CD14-positive monocyte (primary cell): Measurements from ENCODE around the gene KRTCAP3. TPM values are rescaled to one million over a fixed set of nuclear protein-coding genes. Genes with fewer than 3 reads are reported as not detected.
A peak's percentile ranks its signal among the peaks of the same experiment; 100 is the strongest.

Experiments
- DNase-seq, 3 donors: peaks; one replicate each; pipeline ENCODE4 v3.0.0-alpha.2; 2011 to 2022
- H2AFZ ChIP-seq: 2 replicates; pipeline ENCODE4 v1.6.0; 2012; ENCODE audit warnings: mild to moderate bottlenecking, low read depth, low read length, inconsistent platforms; ENCODE audit not compliant: insufficient read depth, poor library complexity, severe bottlenecking
- H3K27ac ChIP-seq, 2 donors: 1 replicate in 1 of 2; 2 replicates in 1 of 2; pipeline ENCODE4 v1.5.1; 2012 to 2013; ENCODE audit warnings: low read length in 2 of 2, control low read depth in 1 of 2, inconsistent platforms in 1 of 2, low read depth in 1 of 2, mild to moderate bottlenecking in 1 of 2
- H3K27me3 ChIP-seq, 2 donors: one replicate each; pipeline versions ENCODE4 v1.6.0 to v1.6.1; 2011 to 2013; ENCODE audit warnings: low read length in 2 of 2; ENCODE audit not compliant: control insufficient read depth in 2 of 2, insufficient read depth in 2 of 2
- H3K36me3 ChIP-seq, 2 donors: replicated peaks in 1 of 2; 1 replicate in 1 of 2; 2 replicates in 1 of 2; pipeline versions ENCODE4 v1.5.1 to v1.6.1; 2012 to 2013; ENCODE audit warnings: low read length in 2 of 2, control low read depth in 1 of 2, inconsistent platforms in 1 of 2, mild to moderate bottlenecking in 1 of 2; ENCODE audit not compliant: insufficient read depth in 2 of 2, control insufficient read depth in 1 of 2
- H3K4me1 ChIP-seq, 2 donors: 1 replicate in 1 of 2; 2 replicates in 1 of 2; pipeline versions ENCODE4 v1.5.1 to v1.6.1; 2012 to 2013; ENCODE audit warnings: low read length in 2 of 2, control low read depth in 1 of 2, inconsistent platforms in 1 of 2, mild to moderate bottlenecking in 1 of 2, moderate library complexity in 1 of 2; ENCODE audit not compliant: insufficient read depth in 2 of 2, control insufficient read depth in 1 of 2
- H3K4me2 ChIP-seq: replicated peaks from 2 replicates; pipeline ENCODE3; 2012; ENCODE audit warnings: low read length, moderate library complexity, mild to moderate bottlenecking; ENCODE audit not compliant: poor library complexity, severe bottlenecking; ENCODE audit errors: extremely low read depth
- H3K4me3 ChIP-seq, 3 experiments: fragments of 200-600 bp in 1 of 3; sonication (generic) in 1 of 3; replicated peaks in 1 of 3; 1 replicate in 2 of 3; 2 replicates in 1 of 3; pipeline ENCODE4 v1.5.1; 2011 to 2013; ENCODE audit warnings: low read length in 3 of 3, mild to moderate bottlenecking in 3 of 3, control low read depth in 2 of 3, low read depth in 2 of 3, inconsistent platforms in 1 of 3, moderate library complexity in 1 of 3
- H3K79me2 ChIP-seq: 2 replicates; pipeline ENCODE4 v1.6.0; 2012; ENCODE audit warnings: mild to moderate bottlenecking, control low read depth, inconsistent platforms, low read length, moderate library complexity; ENCODE audit not compliant: insufficient read depth
- H3K9ac ChIP-seq: 2 replicates; pipeline ENCODE4 v1.6.0; 2017; ENCODE audit warnings: low read length, mild to moderate bottlenecking; ENCODE audit not compliant: insufficient read depth, poor library complexity, severe bottlenecking
- H3K9me3 ChIP-seq, 2 donors: replicated peaks in 1 of 2; 1 replicate in 1 of 2; 2 replicates in 1 of 2; pipeline versions ENCODE4 v1.5.1 to v1.6.1; 2012 to 2013; ENCODE audit warnings: low read length in 2 of 2, control low read depth in 1 of 2; ENCODE audit not compliant: control insufficient read depth in 1 of 2, insufficient read depth in 1 of 2
- H4K20me1 ChIP-seq: 2 replicates; pipeline ENCODE4 v1.6.0; 2012; ENCODE audit warnings: mild to moderate bottlenecking, low read length, control low read depth, moderate library complexity; ENCODE audit not compliant: insufficient read depth
- H3K27ac Mint-ChIP-seq, 7 donors: one replicate each; pipeline ENCODE4 v1.8.0; 2020; ENCODE audit warnings: mild to moderate bottlenecking in 7 of 7, mixed read lengths in 7 of 7, moderate library complexity in 6 of 7, inconsistent platforms in 2 of 7
- H3K27me3 Mint-ChIP-seq, 3 donors: one replicate each; pipeline ENCODE4 v1.8.0; 2021 to 2022; ENCODE audit warnings: low read depth in 3 of 3, mild to moderate bottlenecking in 3 of 3, mixed read lengths in 3 of 3, moderate library complexity in 3 of 3, inconsistent platforms in 1 of 3
- H3K36me3 Mint-ChIP-seq, 2 donors: one replicate each; pipeline ENCODE4 v1.8.0; 2020; ENCODE audit warnings: mixed read lengths in 2 of 2, inconsistent platforms in 1 of 2, mild to moderate bottlenecking in 1 of 2
- H3K4me1 Mint-ChIP-seq: one replicate; pipeline ENCODE4 v1.8.0; 2020; ENCODE audit warnings: mild to moderate bottlenecking, mixed read lengths
- H3K4me3 Mint-ChIP-seq, 2 donors: one replicate each; pipeline ENCODE4 v1.8.0; 2020; ENCODE audit warnings: mild to moderate bottlenecking in 2 of 2, mixed read lengths in 2 of 2, moderate library complexity in 1 of 2
- H3K9me3 Mint-ChIP-seq, 7 donors: one replicate each; pipeline ENCODE4 v1.8.0; 2020 to 2022; ENCODE audit warnings: mixed read lengths in 7 of 7, mild to moderate bottlenecking in 6 of 7, moderate library complexity in 6 of 7, inconsistent platforms in 2 of 7
- CTCF ChIP-seq: fragments of 200-600 bp; IDR thresholded peaks from one replicate; pipeline ENCODE4 v1.8.0; 2022; ENCODE audit warnings: antibody characterized with exemption, mild to moderate bottlenecking
- WGBS: methylation state at CpG from one replicate; pipeline ENCODE4 v1.1.5; 2013; ENCODE audit warnings: missing lambda C conversion rate; ENCODE audit not compliant: insufficient coverage; 5-methylcytosine and 5-hydroxymethylcytosine counted together
- intact Hi-C, 2 donors: fragments of 100-400 bp; cut with micrococcal nuclease; formaldehyde crosslinking; loops; one replicate each; pipeline versions ENCODE4 v1.15.0 to v1.15.1; 2023
- polyA minus RNA-seq: library from RNA; depleted of rRNA, polyadenylated mRNA; stranded (reverse); fragments of >200 nt; gene quantifications from 2 replicates; pipeline ENCODE4 v1.2.3, GENCODE V29; 2012
- polyA plus RNA-seq, 3 donors: library from polyadenylated mRNA; depleted of rRNA in 1 of 3; unstranded in 2 of 3; stranded (reverse) in 1 of 3; fragments of 300-500 nt in 2 of 3; fragments of >200 nt in 1 of 3; fragmentation: Illumina TruSeq in 2 of 3; gene quantifications; 1 replicate in 2 of 3; 2 replicates in 1 of 3; pipeline ENCODE4 v1.2.3, GENCODE V29; 2012 to 2021
- total RNA-seq, 12 experiments: library from RNA in 1 of 12; stranded (reverse) in 1 of 12; fragments of 120-200 nt in 1 of 12; gene quantifications; one replicate each; pipeline ENCODE4 v1.2.4 and lab custom pipeline; 2013 to 2026; ENCODE audit warnings: mixed read lengths in 6 of 12, inconsistent platforms in 1 of 12

The KRTCAP3 gene
- total RNA-seq (2013), result 0.48 TPM
- polyA plus RNA-seq (1 to 10 TPM in 1 of 3 donors, not detected in 2; 2.5 TPM), polyA minus RNA-seq (not detected in 2 replicates), total RNA-seq (lab: John Stamatoyannopoulos, UW) (0.21 to 2.5 (median 0.62) reads per million in 11 experiments)

GRCh38 chr2:27441958-27442919 is at the start of gene KRTCAP3:
Gene KRTCAP3 (plus strand): TSS chr2:27442381. CDS start chr2:27442413, 32 bp downstream.
- Histone ChIP-seq H2AFZ (no peak within 1 kb of the TSS), H3K9me3 (no peaks in the 10 kb centered on the region), H4K20me1 (peaks cover 4% of the 10 kb centered on the region), H3K27me3 (no peaks in the 10 kb centered on the region), H3K4me1 (no peaks in the 10 kb centered on the region), H3K4me2 (no peak within 1 kb of the TSS), H3K36me3 (peaks cover 47 to 66% of the 10 kb centered on the region in 2 donors), H3K9ac (no peak within 1 kb of the TSS), H3K27ac (peak within 1 kb of the TSS in 1 of 2 donors; percentile 36), H3K79me2 (no peaks in the 10 kb centered on the region), H3K4me3 (no peak within 1 kb of the TSS)
- 86% methylated on average over 78 of the region's 80 CpGs for WGBS
- H3K36me3 Mint-ChIP-seq, result peaks cover 58 to 80% of the 10 kb centered on the region in 2 donors
- TF ChIP-seq CTCF, result no peak
- DNase-seq, result no peak
- H3K27ac Mint-ChIP-seq, result peak within 1 kb of the TSS; percentile 16 to 76 (median 51)
- H3K9me3 Mint-ChIP-seq, result peaks cover 0 to 2% (median 0%) of the 10 kb centered on the region in 7 donors
- H3K4me1 Mint-ChIP-seq, result peaks cover 4% of the 10 kb centered on the region
- H3K27me3 Mint-ChIP-seq, result no peaks in the 10 kb centered on the region
- intact Hi-C loops, result no loop called here
- no peak within 1 kb of the TSS for H3K4me3 Mint-ChIP-seq

GRCh38 chr2:27393225-27393624 is 49.0 kb upstream of the KRTCAP3 start:
- intact Hi-C loops, result no loop called here
- Mint-ChIP-seq H3K9me3 (no peaks in the 10 kb centered on the region), H3K4me1 (no peaks in the 10 kb centered on the region), H3K27ac (peak overlapping the region in 1 of 7 donors; percentile 36), H3K36me3 (peaks cover 15 to 41% of the 10 kb centered on the region in 2 donors), H3K27me3 (no peaks in the 10 kb centered on the region), H3K4me3 (no peak overlapping the region)
- Histone ChIP-seq H2AFZ (no peak overlapping the region), H3K4me3 (no peak overlapping the region), H3K27me3 (no peaks in the 10 kb centered on the region), H3K79me2 (peaks cover 99% of the 10 kb centered on the region), H3K4me1 (no peaks in the 10 kb centered on the region), H3K36me3 (peaks cover 7 to 28% of the 10 kb centered on the region in 2 donors), H3K27ac (no peak overlapping the region), H3K9me3 (no peaks in the 10 kb centered on the region), H3K9ac (no peak overlapping the region), H3K4me2 (no peak overlapping the region), H4K20me1 (peaks cover 26% of the 10 kb centered on the region)
- TF ChIP-seq CTCF, result no peak
- no peak for DNase-seq
- WGBS, result 98% methylated on average over 25 of the region's 33 CpGs
